Activated T-cell treated with anti-CD3 and anti-CD28 coated beads, Interleukin-2, amount 50 U/mL, for 48 hours (primary cell): ENCODE data around the gene PIAS1.
"Not testable (repeated sequence)": the region's sequence is repeated elsewhere in the genome, so short reads cannot be mapped to it uniquely, and the experiment has no call there.

Source experiments
- DNase-seq, 2 experiments: peaks; one replicate each; pipeline ENCODE4 v3.0.0-alpha.2; 2020

Gene PIAS1

GRCh38 chr15:68038246-68038645 is 15.9 kb upstream of the PIAS1 start:
- DNase-seq: no peak

GRCh38 chr15:68040144-68040543 is 14.0 kb upstream of the PIAS1 start:
- DNase-seq: no peak

GRCh38 chr15:68042156-68042854 is 11.8 kb upstream of the PIAS1 start:
- DNase-seq: no peak

- no peak for DNase-seq
These were observed 11.3 kb upstream of the PIAS1 start for GRCh38 chr15:68042855-68043222.

- DNase-seq: no peak
These were observed 8.5 kb upstream of the PIAS1 start for GRCh38 chr15:68045289-68046265.

- no peak for DNase-seq
These were observed 6.3 kb upstream of the PIAS1 start for GRCh38 chr15:68047826-68048225.

- no peak for DNase-seq
These were observed 3.0 kb upstream of the PIAS1 start for GRCh38 chr15:68051109-68051508.

DNA sequence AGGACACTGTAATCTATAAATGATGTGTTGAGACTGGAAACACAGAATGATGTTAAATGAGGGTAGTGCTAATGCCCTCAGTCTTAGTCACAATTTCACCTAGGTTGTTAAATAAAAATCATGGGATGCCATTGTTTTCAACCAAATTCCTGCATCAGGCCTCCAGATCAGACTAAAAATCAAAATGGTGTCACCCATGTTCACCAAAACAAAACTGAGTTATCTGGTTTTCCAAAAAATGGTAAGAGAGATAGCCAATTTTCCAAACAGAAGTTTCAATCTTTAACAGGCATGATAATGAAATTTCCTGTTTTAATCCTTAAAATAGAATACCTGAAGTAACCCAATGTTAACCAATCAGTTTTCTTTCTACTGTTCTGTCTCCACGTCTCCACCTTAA is 2.2 kb upstream of the PIAS1 start:
- DNase-seq: no peak

- no peak for DNase-seq
These were observed 1.7 kb upstream of the PIAS1 start for GRCh38 chr15:68052431-68052830.

DNA sequence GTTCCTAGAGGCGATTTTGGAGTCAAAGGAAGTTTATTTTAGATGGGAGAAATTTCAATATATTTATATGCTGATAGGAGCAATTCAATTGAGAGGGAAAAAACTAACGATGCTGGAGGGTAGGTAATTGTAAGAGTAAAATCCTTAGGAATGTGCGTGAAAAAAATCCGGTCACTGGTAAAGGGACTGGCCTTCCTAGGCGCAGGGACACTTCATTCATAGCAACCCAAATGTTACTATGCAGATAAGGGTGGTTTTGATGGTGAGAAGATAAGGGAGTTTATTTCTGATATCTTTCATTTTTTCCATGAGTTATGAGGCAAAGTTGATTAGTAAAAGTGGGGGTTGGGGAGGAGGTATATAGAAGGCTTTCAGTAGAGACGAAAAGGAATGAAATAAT is 1.1 kb upstream of the PIAS1 start:
- no peak for DNase-seq

GRCh38 chr15:68054628-68055223 is 611 bp downstream of the PIAS1 start:
- peak; percentile 65 to 67 for DNase-seq

GRCh38 chr15:68055224-68055705 is 1.1 kb downstream of the PIAS1 start:
- peak; percentile 79 to 81 for DNase-seq

GRCh38 chr15:68056097-68056865 is 2.2 kb downstream of the PIAS1 start:
- no peak for DNase-seq

- no peak for DNase-seq
These were observed 2.9 kb downstream of the PIAS1 start for GRCh38 chr15:68057034-68057433.

DNA sequence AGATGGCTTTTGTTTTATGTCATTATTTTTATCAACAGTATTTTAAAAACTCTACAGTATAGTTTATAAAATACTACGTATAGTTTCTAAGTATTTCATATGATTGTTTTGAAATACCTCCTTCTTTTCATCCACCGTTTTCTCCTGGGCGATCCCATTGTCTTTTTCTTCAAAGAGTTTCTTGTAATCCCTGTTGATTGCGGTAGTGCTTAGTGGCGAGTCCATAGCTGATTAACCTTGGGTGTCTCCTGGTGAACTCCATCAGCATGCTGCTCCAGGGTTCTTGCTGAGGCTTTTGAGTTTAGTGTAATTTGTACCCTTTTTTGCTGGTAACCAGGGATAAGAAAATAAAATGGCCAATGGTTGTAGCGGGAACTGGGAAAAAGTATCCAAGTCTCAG is 3.6 kb downstream of the PIAS1 start:
- no peak for DNase-seq

DNA sequence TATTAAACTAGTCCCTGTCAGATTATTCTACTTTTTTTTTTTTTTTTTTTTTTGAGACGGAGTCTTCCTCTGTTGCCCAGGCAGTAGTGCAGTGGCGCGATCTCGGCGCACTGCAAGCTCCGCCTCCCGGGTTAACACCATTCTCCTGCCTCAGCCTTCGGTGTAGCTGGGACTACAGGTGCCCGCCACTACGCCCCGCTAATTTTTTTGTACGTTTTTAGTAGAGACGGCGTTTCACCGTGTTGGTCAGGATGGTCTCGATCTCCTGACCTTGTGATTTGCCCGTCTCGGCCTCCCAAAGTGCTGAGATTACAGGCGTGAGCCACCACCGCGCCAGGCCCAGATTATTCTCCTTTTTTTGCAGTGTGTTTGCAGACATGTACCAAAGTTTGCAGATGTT is 4.9 kb downstream of the PIAS1 start:
- not testable (repeated sequence) for DNase-seq

DNA sequence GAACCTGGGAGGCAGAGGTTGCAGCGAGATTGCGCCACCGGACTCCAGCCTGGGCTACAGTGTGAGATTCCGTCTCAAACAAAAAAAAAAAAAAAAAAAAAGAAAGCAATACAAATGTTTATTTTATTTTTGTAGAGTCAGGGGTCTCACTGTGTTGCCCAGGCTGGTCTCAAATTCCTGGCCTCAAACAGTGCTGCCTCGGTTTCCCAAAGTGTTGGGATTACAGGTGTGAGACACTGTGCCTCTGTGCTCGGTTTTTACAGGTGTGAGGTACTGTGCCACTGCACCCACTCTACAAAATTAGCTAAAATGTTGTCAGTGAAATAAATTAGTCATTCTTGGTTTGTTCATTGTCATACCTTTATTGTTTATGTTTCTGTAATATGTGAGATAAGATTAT is 5.5 kb downstream of the PIAS1 start:
- DNase-seq: no peak

DNA sequence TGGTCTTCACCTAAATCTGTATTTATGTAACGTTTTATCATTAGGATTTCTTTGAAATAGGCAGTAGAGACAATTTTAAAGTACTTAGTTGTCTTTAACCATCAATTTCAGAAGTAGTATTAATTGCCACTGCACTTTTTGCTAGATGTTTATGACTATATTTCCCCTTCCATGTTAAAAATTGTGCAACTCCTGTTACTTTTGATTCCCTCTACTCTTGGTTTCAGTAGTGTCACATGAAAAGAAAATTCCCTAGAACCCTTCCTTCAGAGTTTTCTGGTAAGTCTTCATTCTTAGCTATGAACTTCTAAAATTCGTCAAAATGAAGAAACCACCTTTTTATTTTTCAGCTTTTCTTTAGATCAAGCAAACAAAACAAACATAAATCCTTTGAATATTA is 7.1 kb downstream of the PIAS1 start:
- DNase-seq: no peak

DNA sequence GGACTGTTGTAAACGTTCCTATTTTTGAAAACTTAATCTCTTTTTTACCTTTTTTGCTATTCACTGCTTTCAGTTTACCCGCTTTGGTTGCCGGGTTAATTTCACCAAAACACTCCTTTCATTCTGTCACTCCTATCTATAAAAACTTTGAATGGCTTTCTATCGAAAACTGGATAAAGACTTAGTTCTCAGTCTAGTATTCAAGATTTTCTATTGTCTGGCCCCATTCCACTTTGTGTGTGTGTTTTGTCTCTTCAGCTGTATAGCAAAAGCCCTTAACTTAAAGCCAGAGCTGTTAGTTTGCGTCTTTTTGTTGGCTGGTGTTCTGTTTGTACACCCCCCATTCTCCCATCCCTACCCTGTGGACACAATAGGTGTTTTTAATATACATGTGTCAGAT is 7.5 kb downstream of the PIAS1 start:
- no peak for DNase-seq

DNA sequence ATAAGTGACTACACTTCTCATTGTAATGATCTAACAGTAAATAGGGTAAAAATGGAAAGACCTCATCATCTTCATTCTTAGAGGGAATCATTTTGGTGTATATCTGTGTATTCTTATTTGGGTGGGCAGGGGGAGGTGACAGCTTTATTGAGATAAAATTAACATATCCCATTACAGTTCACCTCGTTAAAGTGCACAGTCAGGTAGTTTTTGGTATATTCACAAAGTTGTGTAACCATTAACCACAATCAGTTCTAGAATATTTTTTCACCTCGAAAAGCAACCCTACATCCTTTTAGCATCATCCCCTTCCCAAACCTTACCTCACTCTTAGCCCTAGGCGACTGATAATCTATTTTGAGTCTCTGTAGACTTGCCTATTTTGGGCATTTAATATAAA is 8.1 kb downstream of the PIAS1 start:
- DNase-seq: no peak

DNA sequence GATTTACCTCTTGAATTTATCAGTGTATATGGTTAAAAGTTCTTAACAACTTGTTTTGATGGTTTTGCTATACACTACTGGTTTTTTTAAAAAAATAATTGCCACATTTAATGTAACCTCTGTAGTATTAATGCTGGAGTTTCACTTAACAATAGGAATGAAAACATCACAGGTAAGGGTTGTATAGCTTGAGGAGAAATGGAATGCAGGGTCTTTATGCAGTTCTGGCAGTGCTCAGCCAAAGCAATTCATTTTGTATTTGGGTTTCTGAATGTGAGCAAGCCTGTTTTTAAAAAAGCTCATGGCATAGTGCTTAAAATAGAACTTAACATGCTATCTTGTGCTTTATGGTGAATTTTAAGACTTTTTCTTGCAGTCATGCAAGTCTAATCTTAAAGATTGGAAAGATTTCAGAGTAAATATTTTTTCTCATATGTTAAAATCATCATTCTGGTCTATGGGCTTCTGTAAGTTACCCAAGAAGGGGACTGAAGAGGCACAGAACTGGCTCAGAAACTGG is 8.9 kb downstream of the PIAS1 start:
- DNase-seq: no peak

DNA sequence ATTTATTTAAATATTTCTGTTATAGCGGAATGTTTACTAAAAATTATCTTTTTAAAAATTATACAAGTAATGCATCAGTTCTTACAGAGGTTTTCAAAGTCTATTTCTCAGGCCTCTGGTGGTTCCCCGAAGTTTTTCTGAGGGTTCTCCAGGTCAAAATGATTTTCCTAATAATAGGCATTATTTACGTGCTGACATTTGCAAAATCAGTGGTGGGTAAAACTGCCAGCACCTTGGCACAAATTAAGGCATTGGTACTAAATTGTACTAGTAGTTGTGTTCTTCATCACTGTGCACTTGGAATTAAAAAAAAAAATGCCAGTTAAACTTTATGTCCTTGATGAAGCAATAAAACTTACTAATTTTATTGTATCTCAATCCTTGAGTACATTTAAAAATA is 9.5 kb downstream of the PIAS1 start:
- DNase-seq: no peak
